Measurements from ENCODE around the gene GNE.

The GNE gene

DNA sequence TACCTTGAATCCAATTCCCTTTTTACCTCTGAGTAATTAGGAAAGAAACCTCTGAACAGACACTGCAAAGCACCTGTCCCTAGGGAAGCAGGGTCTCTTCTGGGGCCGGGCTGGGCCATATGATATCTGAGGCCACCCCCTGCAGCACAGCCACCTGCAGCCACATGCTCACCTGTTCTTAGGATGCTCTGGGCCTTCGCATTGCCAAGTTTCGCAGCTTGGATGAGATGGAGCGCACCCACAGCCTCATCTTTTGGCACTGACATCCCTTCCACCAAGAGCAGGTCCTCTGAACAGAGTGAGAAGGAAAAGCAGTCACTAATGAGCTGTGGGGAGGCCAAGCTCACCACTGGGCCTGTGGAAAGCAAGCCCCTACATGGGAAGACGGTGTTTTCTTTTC lies 40.2 kb downstream of the GNE start:
- Histone ChIP-seq H3K9me2 (replicated peaks; ENCODE audit: control insufficient read depth, low read length) (no peaks in the 10 kb centered on the region), H3K9me3 (ENCODE audit: control insufficient read depth, insufficient read depth, low read length) (no peaks in the 10 kb centered on the region; the same call in 1 of the 2 replicates), H3K4me1 (ENCODE audit: control insufficient read depth, low read length) (no peaks in the 10 kb centered on the region), H3K27me3 (ENCODE audit: control insufficient read depth, low read length) (no peaks in the 10 kb centered on the region), H3K36me3 (ENCODE audit: control insufficient read depth, low read length) (peaks cover 89% of the 10 kb centered on the region), H3F3A (ENCODE audit: control insufficient read depth, insufficient read depth) (peaks cover 10% of the 10 kb centered on the region), H3K27ac (ENCODE audit: low read depth, low read length) (no peak overlapping the region), H4K20me1 (ENCODE audit: control insufficient read depth, insufficient read depth, low read depth, low read length) (peaks cover 9% of the 10 kb centered on the region; the same call in 1 of the 2 replicates), H3K4me3 (ENCODE audit: low read length) (no peak overlapping the region), H3K4me2 (ENCODE audit: low read length) (no peak overlapping the region), H3K79me2 (ENCODE audit: control insufficient read depth, low read length) (peaks cover 10% of the 10 kb centered on the region)
- TF ChIP-seq, protein P1, sequence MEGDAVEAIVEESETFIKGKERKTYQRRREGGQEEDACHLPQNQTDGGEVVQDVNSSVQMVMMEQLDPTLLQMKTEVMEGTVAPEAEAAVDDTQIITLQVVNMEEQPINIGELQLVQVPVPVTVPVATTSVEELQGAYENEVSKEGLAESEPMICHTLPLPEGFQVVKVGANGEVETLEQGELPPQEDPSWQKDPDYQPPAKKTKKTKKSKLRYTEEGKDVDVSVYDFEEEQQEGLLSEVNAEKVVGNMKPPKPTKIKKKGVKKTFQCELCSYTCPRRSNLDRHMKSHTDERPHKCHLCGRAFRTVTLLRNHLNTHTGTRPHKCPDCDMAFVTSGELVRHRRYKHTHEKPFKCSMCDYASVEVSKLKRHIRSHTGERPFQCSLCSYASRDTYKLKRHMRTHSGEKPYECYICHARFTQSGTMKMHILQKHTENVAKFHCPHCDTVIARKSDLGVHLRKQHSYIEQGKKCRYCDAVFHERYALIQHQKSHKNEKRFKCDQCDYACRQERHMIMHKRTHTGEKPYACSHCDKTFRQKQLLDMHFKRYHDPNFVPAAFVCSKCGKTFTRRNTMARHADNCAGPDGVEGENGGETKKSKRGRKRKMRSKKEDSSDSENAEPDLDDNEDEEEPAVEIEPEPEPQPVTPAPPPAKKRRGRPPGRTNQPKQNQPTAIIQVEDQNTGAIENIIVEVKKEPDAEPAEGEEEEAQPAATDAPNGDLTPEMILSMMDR (IDR thresholded peaks at IDR 0.05; ENCODE audit: low read depth, low read length, poor library complexity, severe bottlenecking): no peak

DNA sequence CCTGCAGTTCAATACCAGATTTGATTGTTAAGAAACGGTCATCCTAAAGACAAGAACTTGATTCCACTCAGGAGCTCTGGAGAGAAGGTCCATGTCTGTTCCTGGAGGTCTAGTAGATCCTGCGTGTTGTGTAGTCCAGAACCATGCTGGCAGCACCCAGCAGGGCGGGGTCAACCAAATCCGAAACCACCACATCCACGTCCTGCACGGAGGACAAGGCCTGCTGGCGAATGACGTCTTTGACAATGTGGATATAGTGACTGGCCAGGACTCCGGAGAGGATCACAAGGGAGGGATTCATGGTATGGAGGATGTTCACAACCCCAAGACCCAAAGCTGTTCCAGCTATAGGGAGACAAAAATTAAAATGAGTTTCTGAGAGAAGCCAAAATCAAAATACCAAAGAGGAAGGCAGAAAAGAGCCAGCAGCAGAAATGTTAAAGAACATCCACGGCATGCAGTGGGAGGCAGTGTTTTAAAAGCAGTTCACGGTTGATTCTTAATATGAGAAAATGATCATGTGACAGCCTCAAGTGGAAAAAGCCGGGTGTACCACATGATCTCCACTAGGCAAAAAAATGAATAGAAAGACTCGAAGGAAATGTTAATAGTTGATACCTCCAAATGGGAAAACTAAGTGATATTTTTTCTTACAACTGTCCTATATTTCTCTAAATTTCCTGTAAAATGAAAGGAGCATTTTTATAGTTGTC lies 40.8 kb downstream of the GNE start:
- H4K20me1 ChIP-seq (ENCODE audit: control insufficient read depth, insufficient read depth, low read depth, low read length): peaks cover 11% of the 10 kb centered on the region; the same call in 1 of the 2 replicates
- peaks cover 89% of the 10 kb centered on the region for H3K36me3 ChIP-seq (ENCODE audit: control insufficient read depth, low read length)
- H3K27me3 ChIP-seq (ENCODE audit: control insufficient read depth, low read length): no peaks in the 10 kb centered on the region
- H3K4me2 ChIP-seq (ENCODE audit: low read length): no peak overlapping the region
- no peaks in the 10 kb centered on the region for H3K4me1 ChIP-seq (ENCODE audit: control insufficient read depth, low read length)
- peaks cover 13% of the 10 kb centered on the region for H3K79me2 ChIP-seq (ENCODE audit: control insufficient read depth, low read length)
- peaks cover 10% of the 10 kb centered on the region for H3F3A ChIP-seq (ENCODE audit: control insufficient read depth, insufficient read depth)
- H3K9me2 ChIP-seq (replicated peaks; ENCODE audit: control insufficient read depth, low read length): no peaks in the 10 kb centered on the region
- H3K9me3 ChIP-seq (ENCODE audit: control insufficient read depth, insufficient read depth, low read length): no peaks in the 10 kb centered on the region; the same call in 1 of the 2 replicates
- no peak overlapping the region for H3K27ac ChIP-seq (ENCODE audit: low read depth, low read length)
- no peak overlapping the region for H3K4me3 ChIP-seq (ENCODE audit: low read length)
- TF ChIP-seq, protein P1 (IDR thresholded peaks at IDR 0.05; ENCODE audit: low read depth, low read length, poor library complexity, severe bottlenecking): no peak
- no peak for TF ChIP-seq EZH2phosphoT487 (IDR thresholded peaks at IDR 0.05; ENCODE audit: borderline replicate concordance, low read length)

DNA sequence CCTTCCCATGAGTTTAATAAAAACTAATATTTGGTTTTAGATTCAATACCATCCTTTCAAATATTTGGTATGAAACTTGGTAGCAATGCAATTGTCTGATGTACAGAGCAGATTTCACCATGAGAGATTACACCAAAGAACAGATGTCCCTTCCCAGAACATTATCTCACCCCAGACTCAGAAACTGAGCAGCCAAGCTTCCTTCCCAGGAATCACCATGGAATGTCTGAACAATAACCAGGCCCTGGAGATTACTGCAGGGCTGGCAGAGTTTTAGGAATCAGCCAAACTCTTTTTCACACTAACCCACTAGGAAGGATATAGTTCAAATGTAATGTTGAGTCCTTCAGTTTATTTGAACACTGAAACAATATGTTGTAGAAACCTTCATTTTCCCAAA lies 43.7 kb downstream of the GNE start:
- H3K36me3 ChIP-seq (ENCODE audit: control insufficient read depth, low read length): peaks cover 89% of the 10 kb centered on the region
- peaks cover 14% of the 10 kb centered on the region; the same call in 1 of the 2 replicates for H4K20me1 ChIP-seq (ENCODE audit: control insufficient read depth, insufficient read depth, low read depth, low read length)
- no peak overlapping the region for H3K27ac ChIP-seq (ENCODE audit: low read depth, low read length)
- H3K79me2 ChIP-seq (ENCODE audit: control insufficient read depth, low read length): peaks cover 40% of the 10 kb centered on the region
- H3K9me3 ChIP-seq (ENCODE audit: control insufficient read depth, insufficient read depth, low read length): no peaks in the 10 kb centered on the region
- no peak overlapping the region for H3K4me3 ChIP-seq (ENCODE audit: low read length)
- H3K27me3 ChIP-seq (ENCODE audit: control insufficient read depth, low read length): no peaks in the 10 kb centered on the region
- TF ChIP-seq, protein P1 (IDR thresholded peaks at IDR 0.05; ENCODE audit: low read depth, low read length, poor library complexity, severe bottlenecking): no peak
- TF ChIP-seq EZH2phosphoT487 (IDR thresholded peaks at IDR 0.05; ENCODE audit: borderline replicate concordance, low read length): no peak
- no peak overlapping the region for H3K4me2 ChIP-seq (ENCODE audit: low read length)
- H3K4me1 ChIP-seq (ENCODE audit: control insufficient read depth, low read length): no peaks in the 10 kb centered on the region
- H3K9me2 ChIP-seq (replicated peaks; ENCODE audit: control insufficient read depth, low read length): no peaks in the 10 kb centered on the region
- H3F3A ChIP-seq (ENCODE audit: control insufficient read depth, insufficient read depth): peaks cover 10% of the 10 kb centered on the region

All from DOHH2 (cell line).